ENCODE results near the gene AADACL3. TPM values are rescaled to one million over a fixed set of nuclear protein-coding genes. Genes with fewer than 3 reads are reported as not detected.
A peak's percentile ranks its signal among the peaks of the same experiment; 100 is the strongest.

AADACL3 gene
- total and polyA plus RNA-seq, 2 experiments from 2014 or later: not detected

GRCh38 chr1:12677565-12677964 is 38.3 kb upstream of the AADACL3 start:
- Histone ChIP-seq H3K9me3 (ENCODE audit: low read depth) (no peaks in the 10 kb centered on the region), H3K27me3 (replicated peaks; ENCODE audit: insufficient read depth) (no peaks in the 10 kb centered on the region; the same call in 1 of the 2 replicates), H3K4me3 (no peak overlapping the region), H3K27ac (no peak overlapping the region), H3K79me2 (ENCODE audit: insufficient read depth) (no peaks in the 10 kb centered on the region), H3K36me3 (ENCODE audit: low read depth) (no peaks in the 10 kb centered on the region), H3K4me1 (ENCODE audit: insufficient read depth) (no peaks in the 10 kb centered on the region), H3F3A (ENCODE audit: insufficient read depth) (no peaks in the 10 kb centered on the region), H3K9me2 (ENCODE audit: insufficient read depth) (no peaks in the 10 kb centered on the region), H2AFZ (no peak overlapping the region), H4K20me1 (ENCODE audit: insufficient read depth) (no peaks in the 10 kb centered on the region), H3K4me2 (ENCODE audit: unreplicated experiment) (no peak overlapping the region), H3K9ac (no peak overlapping the region)
- 0 to 7% methylated on average over 1 of the region's 1 CpG for WGBS, 2 experiments (ENCODE audit: low coverage in 1 of 2, low lambda C conversion rate in 2 of 2, missing lambda C conversion rate in 2 of 2)
- in situ Hi-C loops (cut with MboI): no loop called here
- no peak for TF ChIP-seq EZH2phosphoT487 (IDR thresholded peaks at IDR 0.05; ENCODE audit: insufficient read depth, low read depth)
- TF ChIP-seq EZH2 (IDR thresholded peaks at IDR 0.05; ENCODE audit: insufficient read depth, poor library complexity, severe bottlenecking): no peak
- no peak for DNase-seq

- Histone ChIP-seq H3F3A (ENCODE audit: insufficient read depth) (no peaks in the 10 kb centered on the region), H3K27ac (no peak overlapping the region)
These were observed 37.6 kb upstream of the AADACL3 start for GRCh38 chr1:12678350-12678749.

GRCh38 chr1:12678820-12679219 is 37.1 kb upstream of the AADACL3 start:
- no peak overlapping the region for H3K4me3 ChIP-seq
- in situ Hi-C loops (cut with MboI): no loop called here
- H3F3A ChIP-seq (ENCODE audit: insufficient read depth): no peaks in the 10 kb centered on the region
- H3K4me2 ChIP-seq (ENCODE audit: unreplicated experiment): no peak overlapping the region
- no peaks in the 10 kb centered on the region for H3K9me3 ChIP-seq (ENCODE audit: low read depth)
- H3K27me3 ChIP-seq (replicated peaks; ENCODE audit: insufficient read depth): no peaks in the 10 kb centered on the region
- H3K9ac ChIP-seq: no peak overlapping the region
- H3K9me2 ChIP-seq (ENCODE audit: insufficient read depth): no peaks in the 10 kb centered on the region
- H2AFZ ChIP-seq: no peak overlapping the region
- no peaks in the 10 kb centered on the region for H3K79me2 ChIP-seq (ENCODE audit: insufficient read depth)
- H3K27ac ChIP-seq: no peak overlapping the region
- H3K4me1 ChIP-seq (ENCODE audit: insufficient read depth): no peaks in the 10 kb centered on the region
- TF ChIP-seq EZH2 (IDR thresholded peaks at IDR 0.05; ENCODE audit: insufficient read depth, poor library complexity, severe bottlenecking) (no peak), EZH2phosphoT487 (IDR thresholded peaks at IDR 0.05; ENCODE audit: insufficient read depth, low read depth) (no peak)
- no peaks in the 10 kb centered on the region for H3K36me3 ChIP-seq (ENCODE audit: low read depth)
- WGBS, 2 experiments (ENCODE audit: low coverage in 1 of 2, low lambda C conversion rate in 2 of 2, missing lambda C conversion rate in 2 of 2): 65 to 72% methylated on average over 3 of the region's 3 CpGs
- DNase-seq: peak; percentile 10
- no peaks in the 10 kb centered on the region for H4K20me1 ChIP-seq (ENCODE audit: insufficient read depth)

More at GRCh38 chr1:12678350-12678749, 37.6 kb upstream of the AADACL3 start:
- Histone ChIP-seq H3K4me1 (ENCODE audit: insufficient read depth) (no peaks in the 10 kb centered on the region), H3K9ac (no peak overlapping the region), H4K20me1 (ENCODE audit: insufficient read depth) (no peaks in the 10 kb centered on the region), H3K27me3 (replicated peaks; ENCODE audit: insufficient read depth) (no peaks in the 10 kb centered on the region), H3K4me2 (ENCODE audit: unreplicated experiment) (no peak overlapping the region), H3K79me2 (ENCODE audit: insufficient read depth) (no peaks in the 10 kb centered on the region), H3K4me3 (no peak overlapping the region), H3K9me2 (ENCODE audit: insufficient read depth) (no peaks in the 10 kb centered on the region), H2AFZ (no peak overlapping the region), H3K36me3 (ENCODE audit: low read depth) (no peaks in the 10 kb centered on the region), H3K9me3 (ENCODE audit: low read depth) (no peaks in the 10 kb centered on the region)
- WGBS, 2 experiments (ENCODE audit: low coverage in 1 of 2, low lambda C conversion rate in 2 of 2, missing lambda C conversion rate in 2 of 2): 9 to 18% methylated on average over 2 of the region's 2 CpGs
- DNase-seq: no peak
- TF ChIP-seq EZH2 (IDR thresholded peaks at IDR 0.05; ENCODE audit: insufficient read depth, poor library complexity, severe bottlenecking) (no peak), EZH2phosphoT487 (IDR thresholded peaks at IDR 0.05; ENCODE audit: insufficient read depth, low read depth) (no peak)
- in situ Hi-C loops (cut with MboI): no loop called here

GRCh38 chr1:12690156-12690555 is 25.8 kb upstream of the AADACL3 start:
- H3K79me2 ChIP-seq (ENCODE audit: insufficient read depth): no peaks in the 10 kb centered on the region
- TF ChIP-seq EZH2phosphoT487 (IDR thresholded peaks at IDR 0.05; ENCODE audit: insufficient read depth, low read depth) (no peak), EZH2 (IDR thresholded peaks at IDR 0.05; ENCODE audit: insufficient read depth, poor library complexity, severe bottlenecking) (no peak)
- 28 to 36% methylated on average over 2 of the region's 2 CpGs for WGBS, 2 experiments (ENCODE audit: low coverage in 1 of 2, low lambda C conversion rate in 2 of 2, missing lambda C conversion rate in 2 of 2)
- no peak overlapping the region for H2AFZ ChIP-seq
- no peak overlapping the region for H3K9ac ChIP-seq
- in situ Hi-C loops (cut with MboI): no loop called here
- no peaks in the 10 kb centered on the region for H3K9me2 ChIP-seq (ENCODE audit: insufficient read depth)
- no peaks in the 10 kb centered on the region for H3K9me3 ChIP-seq (ENCODE audit: low read depth)
- H3K36me3 ChIP-seq (ENCODE audit: low read depth): no peaks in the 10 kb centered on the region
- no peak overlapping the region for H3K4me3 ChIP-seq
- H4K20me1 ChIP-seq (ENCODE audit: insufficient read depth): no peaks in the 10 kb centered on the region
- no peaks in the 10 kb centered on the region for H3K27me3 ChIP-seq (replicated peaks; ENCODE audit: insufficient read depth)
- no peak for DNase-seq
- no peak overlapping the region for H3K27ac ChIP-seq
- no peak overlapping the region for H3K4me2 ChIP-seq (ENCODE audit: unreplicated experiment)
- H3F3A ChIP-seq (ENCODE audit: insufficient read depth): no peaks in the 10 kb centered on the region
- no peaks in the 10 kb centered on the region for H3K4me1 ChIP-seq (ENCODE audit: insufficient read depth)
